Thyroid gland (tissue), 4 donors: Measurements from ENCODE around the gene EMX1.

ENCODE experiments used
- CTCF ChIP-seq, 6 experiments: fragments of 200-600 bp in 3 of 6; fragments of 450-650 bp in 3 of 6; sonication (generic) in 3 of 6; IDR thresholded peaks; one replicate each; pipeline ENCODE4 v1.5.1; 2016 to 2019; ENCODE audit warnings: antibody characterized with exemption in 6 of 6, mild to moderate bottlenecking in 2 of 6, inconsistent platforms in 1 of 6, moderate library complexity in 1 of 6
- POLR2A ChIP-seq, 2 donors: fragments of 450-650 bp; IDR thresholded peaks; one replicate each; pipeline ENCODE4 v1.6.1; 2017; ENCODE audit warnings: antibody characterized with exemption in 2 of 2, mild to moderate bottlenecking in 2 of 2, moderate library complexity in 1 of 2

- no peak for TF ChIP-seq POLR2A (IDR thresholded peaks at IDR 0.05)
- no peak for TF ChIP-seq CTCF (IDR thresholded peaks at IDR 0.05)
These were observed 28.7 kb upstream of the EMX1 start for GRCh38 chr2:72888438-72889202.
